NCI-H510A (cell line): ENCODE results near the gene EIF2B5.
"Not testable (repeated sequence)": the region's sequence is repeated elsewhere in the genome, so short reads cannot be mapped to it uniquely, and the experiment has no call there.

Experiments
- DNase-seq: peaks from one replicate; lab custom pipeline; 2025; lab: John Stamatoyannopoulos, UW

Gene EIF2B5

DNA sequence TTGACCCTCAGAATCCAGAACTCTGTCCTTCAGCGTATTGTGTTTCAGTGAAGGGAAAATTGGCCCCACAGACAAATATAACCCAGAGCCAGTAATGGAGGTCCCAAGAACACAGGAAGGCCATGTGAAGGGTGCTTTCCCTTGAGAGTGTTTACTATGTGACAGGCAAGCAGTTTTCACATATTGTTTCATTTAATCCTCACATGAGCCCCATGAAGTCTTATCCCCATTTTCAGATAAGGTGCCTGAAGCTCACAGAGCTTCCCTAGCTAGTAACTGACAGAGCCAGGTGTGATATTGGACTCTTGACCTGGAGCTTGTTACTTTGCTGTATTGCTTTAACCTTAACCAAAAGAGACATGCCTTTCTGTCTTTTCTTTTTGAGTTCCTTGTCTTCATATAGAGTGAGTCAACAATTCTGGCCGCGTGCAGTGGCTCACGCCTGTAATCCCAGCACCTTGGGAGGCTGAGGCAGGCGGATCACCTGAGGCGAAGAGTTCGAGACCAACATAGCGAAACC lies 10.7 kb downstream of the EIF2B5 start:
- no peak for DNase-seq

- no peak for DNase-seq
Observed at GRCh38 chr3:184148076-184148475, 12.9 kb downstream of the EIF2B5 start.

- DNase-seq, result no peak
Observed at GRCh38 chr3:184149123-184149522, 14.0 kb downstream of the EIF2B5 start.

GRCh38 chr3:184149770-184150169 lies 14.6 kb downstream of the EIF2B5 start:
- not testable (repeated sequence) for DNase-seq

DNA sequence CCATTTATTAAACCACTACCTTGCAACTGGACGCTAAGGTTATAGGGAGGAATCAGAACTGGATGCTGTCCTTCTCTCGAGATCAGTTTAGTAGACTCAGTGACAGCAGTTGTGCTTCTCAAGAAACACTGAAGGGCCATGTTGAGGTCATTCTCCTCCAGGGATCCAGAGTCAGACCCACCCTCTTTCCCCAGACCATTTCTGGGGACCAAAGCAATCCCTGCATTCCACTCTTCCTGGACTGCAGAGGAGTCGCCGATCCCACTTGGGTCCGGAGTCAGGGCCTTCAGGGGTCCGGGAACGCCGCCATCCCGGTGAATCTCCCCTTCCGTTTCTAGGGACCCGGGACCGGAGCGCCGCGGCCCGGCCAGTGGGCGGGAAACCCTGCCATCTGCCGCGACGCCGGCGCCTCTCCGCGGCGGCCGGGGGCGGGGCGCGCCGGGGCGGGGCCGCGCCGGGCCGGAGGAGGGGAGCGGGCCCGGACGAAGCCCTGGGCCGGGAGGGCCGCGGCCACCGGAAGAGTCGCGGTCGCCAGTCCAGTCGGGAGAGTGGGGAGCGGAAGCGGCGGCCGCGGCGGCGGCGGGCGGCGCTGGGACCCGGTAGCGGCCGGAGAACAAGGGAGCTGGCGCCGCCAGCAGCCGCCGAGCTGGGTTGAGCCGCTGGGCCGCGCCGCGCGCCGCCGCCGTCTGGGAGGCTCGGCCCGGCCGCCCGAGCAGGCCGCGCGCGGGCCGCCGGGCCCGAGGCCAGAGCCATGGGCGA lies 19.9 kb downstream of the EIF2B5 start, which contains the start of gene DVL3:
TSS of gene DVL3 (plus strand) at position 493 of the 759 bp plus-strand sequence. CDS start at position 752, 259 bp downstream.
- DNase-seq, result peak; percentile 55

DNA sequence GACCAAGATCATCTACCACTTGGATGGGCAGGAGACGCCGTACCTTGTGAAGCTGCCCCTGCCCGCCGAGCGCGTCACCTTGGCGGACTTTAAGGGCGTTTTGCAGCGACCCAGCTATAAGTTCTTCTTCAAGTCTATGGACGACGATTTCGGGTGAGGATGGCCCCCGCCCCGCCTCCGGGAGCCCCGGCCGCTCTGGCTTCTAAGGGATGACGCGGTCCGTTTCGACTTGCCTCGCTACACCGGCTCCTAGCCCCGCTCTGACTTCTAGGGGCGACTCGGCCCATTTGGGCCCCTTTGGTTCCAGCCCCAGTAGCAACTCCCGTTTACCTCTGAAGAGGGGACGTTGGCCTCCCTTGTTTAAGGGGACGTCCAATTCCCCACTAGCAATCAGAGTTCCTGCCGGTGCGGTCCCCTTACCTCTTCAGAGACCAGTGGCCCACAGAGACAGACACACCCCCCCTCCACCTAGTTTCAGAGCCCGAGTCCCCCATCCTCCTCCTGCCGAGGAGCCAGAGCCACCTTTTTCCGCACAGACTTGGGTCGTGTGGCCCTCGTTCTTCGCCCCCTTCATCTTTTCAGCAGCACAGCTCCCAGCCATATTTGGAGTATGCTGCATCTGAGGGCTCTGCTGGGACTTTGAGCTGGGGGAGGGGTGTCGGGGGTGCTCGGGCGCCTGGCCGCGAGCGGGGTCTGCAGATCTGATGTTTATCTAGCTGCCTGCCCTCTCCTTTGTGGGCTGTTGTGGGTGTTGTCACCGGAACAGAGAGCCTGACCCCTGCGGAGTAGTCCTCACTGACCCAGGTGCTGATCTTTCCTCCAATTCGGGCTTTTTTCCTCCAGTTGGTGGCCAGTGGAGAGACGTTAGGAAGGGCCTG lies 20.7 kb downstream of the EIF2B5 start:
- no peak for DNase-seq

DNA sequence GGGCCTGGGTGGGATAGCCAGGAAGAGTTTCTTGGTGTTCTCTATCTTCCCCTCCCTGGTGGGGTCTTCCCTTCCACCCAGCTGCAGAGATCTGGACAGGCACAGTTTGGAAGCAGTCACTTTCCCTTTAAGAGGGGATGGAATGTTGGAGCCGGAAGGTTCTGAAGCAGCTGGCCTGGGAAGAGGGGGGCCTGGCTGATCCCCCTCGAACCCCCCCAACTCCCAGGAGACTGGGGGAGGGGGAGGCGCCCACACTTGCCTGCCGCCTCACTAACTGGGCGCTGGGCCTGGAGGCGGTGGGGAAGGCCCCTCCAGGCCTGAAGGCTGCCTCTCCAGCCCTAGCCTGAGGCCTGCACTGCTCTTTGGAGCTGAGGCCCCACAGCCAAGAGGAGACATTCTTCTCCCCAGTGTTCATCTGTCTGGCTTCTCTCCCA lies 21.4 kb downstream of the EIF2B5 start:
- no peak for DNase-seq

DNA sequence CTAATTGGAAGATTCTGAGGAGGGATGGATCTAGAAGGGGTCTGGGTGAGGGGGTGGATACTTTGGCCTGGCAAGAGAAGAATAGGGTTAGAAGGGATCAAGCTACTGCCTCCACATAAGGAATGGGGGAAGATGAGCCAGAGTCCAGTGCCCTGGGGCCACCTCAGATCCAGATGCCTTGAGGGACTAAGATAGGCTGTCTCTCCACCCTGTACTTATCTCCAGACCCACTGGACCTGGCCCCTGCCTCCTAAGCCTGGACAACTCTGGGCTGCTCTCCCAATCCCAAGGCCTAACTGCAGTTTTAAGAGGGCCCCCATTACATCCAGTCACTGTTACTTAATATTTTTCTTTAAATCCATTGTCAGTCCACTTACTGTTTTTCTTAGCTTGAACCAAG lies 22.0 kb downstream of the EIF2B5 start:
- DNase-seq, result no peak

DNA sequence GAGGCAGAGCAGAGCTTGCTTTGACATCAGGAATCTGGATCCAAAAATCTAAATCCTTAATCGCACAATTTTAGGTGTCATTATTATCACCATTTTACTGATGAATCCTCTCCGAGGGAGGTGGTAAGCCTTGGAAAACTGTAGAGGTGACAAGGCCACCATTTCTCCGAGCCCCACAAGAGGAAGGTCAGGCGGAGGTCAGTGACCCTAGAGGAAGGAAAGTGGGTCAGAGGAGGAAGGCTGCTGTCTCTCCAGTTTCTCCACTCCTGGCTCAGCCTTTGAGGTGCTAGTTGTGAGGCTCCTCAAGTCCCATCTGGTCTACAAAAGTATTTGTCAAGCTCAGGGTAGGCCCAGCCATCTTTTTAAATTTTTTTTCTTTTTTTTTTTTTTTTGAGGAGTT lies 23.2 kb downstream of the EIF2B5 start:
- DNase-seq, result no peak

DNA sequence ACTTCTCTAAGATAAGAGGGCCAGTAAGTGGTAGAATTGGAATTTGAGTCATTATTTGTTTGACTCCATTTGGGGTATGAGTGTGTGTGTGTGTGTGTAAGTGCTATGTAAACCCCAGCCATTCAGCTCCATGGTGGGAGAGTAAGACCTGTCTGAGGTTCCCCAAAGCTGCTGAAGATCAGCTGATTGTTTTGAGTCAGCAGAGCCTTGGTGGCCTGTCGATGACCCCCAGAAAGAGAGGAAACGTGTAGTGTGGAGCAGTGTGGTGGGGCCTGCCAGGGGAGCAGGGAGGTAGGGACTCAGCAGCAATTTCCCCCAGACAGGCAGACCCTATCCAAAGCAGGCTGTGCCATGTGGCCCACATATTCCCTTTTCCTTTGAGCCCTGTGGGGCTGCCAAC lies 25.3 kb downstream of the EIF2B5 start:
- no peak for DNase-seq

- DNase-seq, result not testable (repeated sequence)
Observed at GRCh38 chr3:184162571-184163070, 27.5 kb downstream of the EIF2B5 start.

DNA sequence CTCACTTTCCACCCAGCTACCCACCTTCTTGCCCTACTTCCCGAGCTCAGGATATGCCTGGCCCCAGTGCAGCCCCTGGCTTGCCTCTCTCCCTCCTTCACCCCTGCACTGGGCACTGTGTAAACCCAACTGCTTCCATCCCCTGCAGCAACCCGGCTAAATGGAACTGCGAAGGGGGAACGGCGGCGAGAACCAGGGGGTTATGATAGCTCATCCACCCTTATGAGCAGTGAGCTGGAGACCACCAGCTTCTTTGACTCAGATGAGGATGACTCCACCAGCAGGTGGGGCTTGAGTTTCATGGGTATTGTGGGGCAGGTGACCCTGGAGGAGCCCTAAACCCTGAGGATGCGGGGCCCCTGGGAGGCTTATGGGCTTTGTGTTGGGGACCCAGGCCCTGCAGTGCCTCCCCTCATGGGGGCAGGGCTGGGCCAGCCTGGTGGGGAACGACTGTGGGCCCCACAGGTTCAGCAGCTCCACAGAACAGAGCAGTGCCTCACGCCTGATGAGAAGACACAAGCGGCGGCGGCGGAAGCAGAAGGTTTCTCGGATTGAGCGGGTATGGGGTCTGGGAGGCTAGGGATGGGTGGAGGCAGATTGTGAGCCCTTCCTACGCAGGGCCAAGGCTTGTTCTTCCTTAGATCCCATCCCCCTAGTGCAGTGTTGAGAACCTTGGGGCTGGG lies 29.6 kb downstream of the EIF2B5 start:
- no peak for DNase-seq

DNA sequence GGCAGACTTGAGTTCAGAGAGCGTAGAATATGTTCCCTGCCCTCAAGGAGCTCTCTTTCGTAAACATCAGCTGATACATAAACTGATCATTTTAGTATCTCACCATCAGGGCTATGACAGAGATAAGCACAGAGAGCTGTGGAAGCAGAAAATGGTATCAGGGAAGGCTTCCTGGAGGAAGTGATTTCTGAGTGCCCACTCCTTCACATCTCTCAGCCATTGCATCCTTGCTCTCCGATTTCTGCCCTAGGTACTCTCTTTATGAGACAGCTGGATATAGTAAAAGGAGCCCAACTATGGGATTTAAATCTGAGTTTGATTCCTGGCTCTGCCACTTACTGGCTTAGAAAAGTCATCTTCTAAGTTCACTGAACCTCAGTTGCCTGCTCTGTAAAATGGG lies 30.4 kb downstream of the EIF2B5 start:
- no peak for DNase-seq

DNA sequence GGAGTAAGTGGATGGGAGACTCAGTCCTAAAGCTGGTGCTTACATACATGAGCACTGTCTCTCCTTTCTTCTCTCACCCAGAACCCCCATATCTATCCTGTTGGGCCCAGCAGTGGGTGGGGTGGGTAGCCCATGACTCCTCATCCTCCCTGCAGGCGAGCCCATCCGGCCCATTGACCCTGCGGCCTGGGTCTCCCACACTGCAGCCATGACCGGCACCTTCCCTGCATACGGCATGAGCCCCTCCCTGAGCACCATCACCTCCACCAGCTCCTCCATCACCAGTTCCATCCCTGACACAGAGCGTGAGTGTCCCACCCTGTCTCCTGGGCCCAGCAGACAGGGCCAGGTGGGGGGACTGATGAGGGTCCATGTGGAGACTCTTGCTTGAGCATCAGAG lies 31.5 kb downstream of the EIF2B5 start:
- DNase-seq, result no peak

- DNase-seq, result no peak
Observed at GRCh38 chr3:184167786-184168185, 32.6 kb downstream of the EIF2B5 start.

- DNase-seq, result no peak
Observed at GRCh38 chr3:184168363-184169120, 33.4 kb downstream of the EIF2B5 start.

- DNase-seq, result no peak
Observed at GRCh38 chr3:184169896-184170875, 35.0 kb downstream of the EIF2B5 start.

GRCh38 chr3:184171562-184171961 lies 36.4 kb downstream of the EIF2B5 start:
- DNase-seq, result no peak

GRCh38 chr3:184172681-184173373 lies 37.7 kb downstream of the EIF2B5 start:
- no peak for DNase-seq

- no peak for DNase-seq
Observed at GRCh38 chr3:184173374-184173722, 38.2 kb downstream of the EIF2B5 start.
